Calu3 (cell line): ENCODE results near the gene QDPR. TPM values are rescaled to one million over a fixed set of nuclear protein-coding genes. Genes with fewer than 3 reads are reported as not detected.

ENCODE experiments used
- BruUV-seq: library from RNA; stranded (reverse); fragments of 400-500 nt; replicated peaks from 2 replicates; lab custom pipeline; 2021; lab: Mats Ljungman, UMichigan
- CTCF ChIA-PET: fragments of 300-600 bp; sonication (Branson Sonifier 250); formaldehyde crosslinking; loops from one replicate; lab custom pipeline; 2022; ENCODE audit warnings: antibody characterized with exemption; lab: Charles Lee
- DNase-seq: peaks from one replicate; pipeline ENCODE4 v3.0.0; 2022
- H3K27ac Mint-ChIP-seq: one replicate; pipeline ENCODE4 v1.8.0; 2022; ENCODE audit warnings: mixed read lengths; ENCODE audit not compliant: unreplicated experiment
- H3K27me3 Mint-ChIP-seq: one replicate; pipeline ENCODE4 v1.8.0; 2022; ENCODE audit warnings: mixed read lengths; ENCODE audit not compliant: unreplicated experiment
- H3K36me3 Mint-ChIP-seq: one replicate; pipeline ENCODE4 v1.8.0; 2022; ENCODE audit warnings: mild to moderate bottlenecking, moderate library complexity, mixed read lengths; ENCODE audit not compliant: insufficient read depth, unreplicated experiment
- H3K4me1 Mint-ChIP-seq: one replicate; pipeline ENCODE4 v1.8.0; 2022; ENCODE audit warnings: mild to moderate bottlenecking, low read depth, mixed read lengths; ENCODE audit not compliant: unreplicated experiment
- H3K4me3 Mint-ChIP-seq: one replicate; pipeline ENCODE4 v1.8.0; 2022; ENCODE audit warnings: mild to moderate bottlenecking, low read depth, moderate library complexity, mixed read lengths; ENCODE audit not compliant: unreplicated experiment
- H3K9me3 Mint-ChIP-seq: one replicate; pipeline ENCODE4 v1.8.0; 2022; ENCODE audit warnings: low read depth, mixed read lengths; ENCODE audit not compliant: unreplicated experiment
- intact Hi-C: fragments of 100-400 bp; cut with micrococcal nuclease; formaldehyde crosslinking; loops from one replicate; pipeline ENCODE4 v1.10.0; 2022; ENCODE audit not compliant: unreplicated experiment
- total RNA-seq: library from RNA; stranded (reverse); gene quantifications from 2 replicates; pipeline ENCODE4 v1.2.3, GENCODE V29; 2022
- TF ChIP-seq, protein P1 (sequence below): fragments of 200-600 bp; IDR thresholded peaks from one replicate; pipeline ENCODE4 v1.8.0; 2022; ENCODE audit warnings: antibody characterized with exemption; ENCODE audit not compliant: unreplicated experiment

QDPR gene
- total RNA-seq, 1 experiment from 2014 or later = 24.8 TPM

DNA sequence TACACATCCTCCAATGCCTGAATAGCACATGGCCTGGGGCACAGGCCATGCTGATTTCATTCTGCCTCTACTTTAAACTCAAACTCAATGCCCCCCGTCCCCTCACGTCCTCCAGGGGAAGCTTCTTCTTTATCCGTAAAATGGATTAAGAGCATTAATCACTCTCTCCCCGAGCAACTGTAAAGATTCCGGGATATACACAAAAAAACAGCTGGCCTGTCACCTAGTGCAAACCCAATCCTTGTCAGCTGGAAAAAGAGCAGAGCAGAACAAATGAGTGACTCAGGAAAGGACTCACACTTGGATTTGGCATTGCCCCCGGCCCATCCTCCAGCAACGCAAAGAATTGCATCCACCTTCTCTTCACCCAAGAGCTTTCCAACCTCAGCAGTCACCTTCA, 7.8 kb downstream of the QDPR start:
- Mint-ChIP-seq H3K4me3 (no peak overlapping the region), H3K27me3 (no peaks in the 10 kb centered on the region), H3K36me3 (peaks cover 18% of the 10 kb centered on the region), H3K9me3 (no peaks in the 10 kb centered on the region), H3K27ac (no peak overlapping the region), H3K4me1 (no peaks in the 10 kb centered on the region)
- no TSS peak for BruUV-seq
- CTCF ChIA-PET = interaction anchor here (0.7 kb wide), 1 partner anchor 187 kb away, joined by 3 read pairs; no protein-coding TSS in a partner anchor
- DNase-seq = no peak
- TF ChIP-seq, protein P1, sequence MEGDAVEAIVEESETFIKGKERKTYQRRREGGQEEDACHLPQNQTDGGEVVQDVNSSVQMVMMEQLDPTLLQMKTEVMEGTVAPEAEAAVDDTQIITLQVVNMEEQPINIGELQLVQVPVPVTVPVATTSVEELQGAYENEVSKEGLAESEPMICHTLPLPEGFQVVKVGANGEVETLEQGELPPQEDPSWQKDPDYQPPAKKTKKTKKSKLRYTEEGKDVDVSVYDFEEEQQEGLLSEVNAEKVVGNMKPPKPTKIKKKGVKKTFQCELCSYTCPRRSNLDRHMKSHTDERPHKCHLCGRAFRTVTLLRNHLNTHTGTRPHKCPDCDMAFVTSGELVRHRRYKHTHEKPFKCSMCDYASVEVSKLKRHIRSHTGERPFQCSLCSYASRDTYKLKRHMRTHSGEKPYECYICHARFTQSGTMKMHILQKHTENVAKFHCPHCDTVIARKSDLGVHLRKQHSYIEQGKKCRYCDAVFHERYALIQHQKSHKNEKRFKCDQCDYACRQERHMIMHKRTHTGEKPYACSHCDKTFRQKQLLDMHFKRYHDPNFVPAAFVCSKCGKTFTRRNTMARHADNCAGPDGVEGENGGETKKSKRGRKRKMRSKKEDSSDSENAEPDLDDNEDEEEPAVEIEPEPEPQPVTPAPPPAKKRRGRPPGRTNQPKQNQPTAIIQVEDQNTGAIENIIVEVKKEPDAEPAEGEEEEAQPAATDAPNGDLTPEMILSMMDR = no peak
- intact Hi-C loops = no loop called here

DNA sequence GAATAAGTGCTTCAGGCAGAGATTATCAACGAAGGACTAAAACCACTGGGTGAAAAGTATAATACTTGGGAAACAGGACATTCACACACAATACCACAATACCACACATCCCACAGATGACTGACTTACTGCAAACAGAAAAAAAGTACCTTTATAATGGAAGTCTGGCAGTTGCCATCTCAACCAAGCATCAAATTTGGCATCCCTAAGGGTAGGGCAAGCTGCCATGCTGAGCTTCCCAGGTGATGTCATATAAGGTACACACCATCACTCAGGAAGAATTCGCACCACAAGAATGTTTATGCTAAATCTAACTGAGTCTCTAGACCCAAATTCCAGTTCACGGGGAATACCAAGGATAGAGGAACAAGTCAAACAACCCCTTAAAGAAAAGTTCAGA, 9.1 kb downstream of the QDPR start:
- no peaks in the 10 kb centered on the region for H3K4me1 Mint-ChIP-seq
- TF ChIP-seq, protein P1 = no peak
- intact Hi-C loops = no loop called here
- H3K27me3 Mint-ChIP-seq = no peaks in the 10 kb centered on the region
- CTCF ChIA-PET = no interaction called here
- H3K27ac Mint-ChIP-seq = no peak overlapping the region
- H3K9me3 Mint-ChIP-seq = no peaks in the 10 kb centered on the region
- no peak overlapping the region for H3K4me3 Mint-ChIP-seq
- no TSS peak for BruUV-seq
- peaks cover 18% of the 10 kb centered on the region for H3K36me3 Mint-ChIP-seq
- DNase-seq = no peak

DNA sequence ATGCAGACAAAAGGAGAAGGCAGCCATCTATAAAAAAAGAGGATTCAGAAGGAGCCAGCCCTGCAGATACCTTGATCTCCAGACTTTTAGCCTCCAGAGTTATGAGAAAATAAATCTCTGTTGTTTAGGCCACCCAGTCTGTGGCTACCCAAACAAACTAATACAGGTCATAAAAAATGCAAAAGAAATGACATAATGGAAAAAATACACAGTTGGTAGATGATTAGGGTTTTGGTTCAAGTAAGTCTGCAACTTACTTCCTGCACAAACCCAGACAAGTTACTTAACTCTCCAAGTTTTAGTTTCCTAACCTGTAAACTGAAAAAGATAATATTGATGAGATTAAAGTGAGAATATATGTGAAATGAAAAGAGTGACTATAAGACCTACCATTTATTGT, 11.3 kb downstream of the QDPR start:
- CTCF ChIA-PET = no interaction called here
- intact Hi-C loops = no loop called here
- Mint-ChIP-seq H3K27ac (no peak overlapping the region), H3K27me3 (no peaks in the 10 kb centered on the region), H3K36me3 (peaks cover 18% of the 10 kb centered on the region), H3K4me1 (no peaks in the 10 kb centered on the region), H3K4me3 (no peak overlapping the region), H3K9me3 (no peaks in the 10 kb centered on the region)
- TF ChIP-seq, protein P1 = no peak
- no peak for DNase-seq
- no TSS peak for BruUV-seq

DNA sequence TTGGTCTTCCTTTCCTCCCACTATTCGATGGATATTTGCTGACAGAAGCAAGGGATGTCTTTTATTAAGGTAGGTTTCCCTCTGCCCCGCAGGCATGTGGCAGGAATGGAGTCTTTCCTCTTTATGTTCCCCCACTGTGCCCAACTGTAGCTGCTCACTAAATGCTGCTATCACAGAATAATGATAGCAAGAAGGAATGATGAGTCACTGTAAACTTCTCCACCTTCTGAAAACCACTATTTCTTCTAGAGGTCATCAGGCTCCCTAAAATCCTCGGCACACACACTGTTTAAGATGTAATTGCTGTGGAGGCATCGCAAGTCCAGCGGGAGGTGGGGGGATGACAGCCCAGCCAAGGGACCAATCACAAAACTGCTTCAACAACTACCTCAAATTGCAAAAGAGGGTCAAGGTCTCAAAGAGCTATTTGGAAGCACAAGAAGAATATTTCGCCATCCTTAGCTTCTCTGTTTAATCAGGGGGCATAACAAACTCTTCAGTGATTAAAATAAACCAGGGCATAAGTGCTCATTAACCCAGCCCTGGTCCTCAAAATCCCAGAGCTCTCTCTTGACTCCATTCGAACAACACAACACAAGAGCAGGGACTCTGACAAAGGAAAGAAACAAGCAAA, 13.9 kb downstream of the QDPR start:
- Mint-ChIP-seq H3K9me3 (no peaks in the 10 kb centered on the region), H3K27me3 (no peaks in the 10 kb centered on the region), H3K4me3 (no peak overlapping the region), H3K4me1 (peaks cover 8% of the 10 kb centered on the region), H3K27ac (no peak overlapping the region), H3K36me3 (peaks cover 11% of the 10 kb centered on the region)
- no TSS peak for BruUV-seq
- CTCF ChIA-PET = no interaction called here
- no peak for DNase-seq
- intact Hi-C loops = no loop called here
- TF ChIP-seq, protein P1 = no peak
